ENCODE measurements around the gene RCCD1.

The RCCD1 gene

GRCh38 chr15:90957791-90958190 is 3.1 kb downstream of the RCCD1 start:
- no peak for DNase-seq (ENCODE audit: low read depth, low spot score)
- peak overlapping the region; percentile 56 for H3K4me3 ChIP-seq (ENCODE audit: low read depth, low read length)
- in situ Hi-C loops (cut with HindIII; ENCODE audit: low sequenced_read_pairs): no loop called here
- no peak for TF ChIP-seq CTCF (IDR thresholded peaks at IDR 0.05; ENCODE audit: low read depth, low read length)

GRCh38 chr15:90959028-90959595 is 4.4 kb downstream of the RCCD1 start:
- in situ Hi-C loops (cut with HindIII; ENCODE audit: low sequenced_read_pairs): no loop called here

GRCh38 chr15:90959894-90960293 is 5.2 kb downstream of the RCCD1 start:
- in situ Hi-C loops (cut with HindIII; ENCODE audit: low sequenced_read_pairs): no loop called here
- no peak for TF ChIP-seq CTCF (IDR thresholded peaks at IDR 0.05; ENCODE audit: low read depth, low read length)
- DNase-seq (ENCODE audit: low read depth, low spot score): no peak
- no peak overlapping the region for H3K4me3 ChIP-seq (ENCODE audit: low read depth, low read length)

More at GRCh38 chr15:90959028-90959595, 4.4 kb downstream of the RCCD1 start:
- no peak for TF ChIP-seq CTCF (IDR thresholded peaks at IDR 0.05; ENCODE audit: low read depth, low read length)
- no peak for DNase-seq (ENCODE audit: low read depth, low spot score)
- H3K4me3 ChIP-seq (ENCODE audit: low read depth, low read length): no peak overlapping the region

GRCh38 chr15:90960298-90961091 is 5.8 kb downstream of the RCCD1 start:
- H3K4me3 ChIP-seq (ENCODE audit: low read depth, low read length): no peak overlapping the region
- no peak for TF ChIP-seq CTCF (IDR thresholded peaks at IDR 0.05; ENCODE audit: low read depth, low read length)
- in situ Hi-C loops (cut with HindIII; ENCODE audit: low sequenced_read_pairs): no loop called here
- no peak for DNase-seq (ENCODE audit: low read depth, low spot score)

GRCh38 chr15:90962021-90962420 is 7.3 kb downstream of the RCCD1 start:
- TF ChIP-seq CTCF (IDR thresholded peaks at IDR 0.05; ENCODE audit: low read depth, low read length): no peak
- in situ Hi-C loops (cut with HindIII; ENCODE audit: low sequenced_read_pairs): no loop called here
- H3K4me3 ChIP-seq (ENCODE audit: low read depth, low read length): no peak overlapping the region
- DNase-seq (ENCODE audit: low read depth, low spot score): no peak

GRCh38 chr15:90966262-90966661 is 11.6 kb downstream of the RCCD1 start:
- no peak for TF ChIP-seq CTCF (IDR thresholded peaks at IDR 0.05; ENCODE audit: low read depth, low read length)
- in situ Hi-C loops (cut with HindIII; ENCODE audit: low sequenced_read_pairs): no loop called here

More at GRCh38 chr15:90966262-90966661, 11.6 kb downstream of the RCCD1 start:
- no peak overlapping the region for H3K4me3 ChIP-seq (ENCODE audit: low read depth, low read length)
- no peak for DNase-seq (ENCODE audit: low read depth, low spot score)
